ENCODE data around the gene TMOD2.

- no peak for TF ChIP-seq CTCF (IDR thresholded peaks at IDR 0.05)
- TF ChIP-seq POLR2A (IDR thresholded peaks at IDR 0.05): no peak
- no peak for TF ChIP-seq POLR2AphosphoS5 (IDR thresholded peaks at IDR 0.05)
- no peak for TF ChIP-seq EP300 (IDR thresholded peaks at IDR 0.05)
Measured at GRCh38 chr15:51818150-51818549, 66.8 kb downstream of the TMOD2 start.
